KBM-7 (cell line): ENCODE data around the gene RARB.

Experiments
- DNase-seq: peaks from one replicate; pipeline ENCODE4 v3.0.0-alpha.2; 2015
- in situ Hi-C: fragments of 300-500 bp; cut with MboI; formaldehyde crosslinking; loops from 2 replicates; pipeline ENCODE4 v1.14.3; 2020; ENCODE audit warnings: low sequenced_read_pairs, low pct_unique_long_range_greater_than_20kb, mixed read lengths

RARB gene

GRCh38 chr3:25563601-25564000 lies 135.5 kb downstream of the RARB start:
- in situ Hi-C loops: no loop called here
- DNase-seq: no peak

- DNase-seq: no peak
- in situ Hi-C loops: no loop called here
These were observed 136.0 kb downstream of the RARB start for GRCh38 chr3:25564075-25564474.

- in situ Hi-C loops: no loop called here
- DNase-seq: no peak
These were observed 137.7 kb downstream of the RARB start for GRCh38 chr3:25565807-25566206.

- DNase-seq: no peak
- in situ Hi-C loops: no loop called here
These were observed 138.4 kb downstream of the RARB start for GRCh38 chr3:25566358-25566920.

GRCh38 chr3:25567388-25567787 lies 139.3 kb downstream of the RARB start:
- in situ Hi-C loops: no loop called here
- no peak for DNase-seq

GRCh38 chr3:25567806-25568524 lies 139.9 kb downstream of the RARB start:
- in situ Hi-C loops: no loop called here
- DNase-seq: no peak

GRCh38 chr3:25568525-25569078 lies 140.5 kb downstream of the RARB start:
- no peak for DNase-seq
- in situ Hi-C loops: no loop called here

GRCh38 chr3:25571285-25571684 lies 143.2 kb downstream of the RARB start:
- no peak for DNase-seq
- in situ Hi-C loops: no loop called here

GRCh38 chr3:25572336-25572735 lies 144.3 kb downstream of the RARB start:
- no peak for DNase-seq
- in situ Hi-C loops: no loop called here

- no peak for DNase-seq
- in situ Hi-C loops: no loop called here
These were observed 144.9 kb downstream of the RARB start for GRCh38 chr3:25572919-25573385.

GRCh38 chr3:25573386-25574171 lies 145.5 kb downstream of the RARB start:
- in situ Hi-C loops: no loop called here
- DNase-seq: no peak

- in situ Hi-C loops: no loop called here
- no peak for DNase-seq
These were observed 146.2 kb downstream of the RARB start for GRCh38 chr3:25574172-25574765.

GRCh38 chr3:25575001-25575400 lies 146.9 kb downstream of the RARB start:
- in situ Hi-C loops: no loop called here
- no peak for DNase-seq

- in situ Hi-C loops: no loop called here
- no peak for DNase-seq
These were observed 148.1 kb downstream of the RARB start for GRCh38 chr3:25576146-25576545.

- DNase-seq: no peak
- in situ Hi-C loops: no loop called here
These were observed 148.9 kb downstream of the RARB start for GRCh38 chr3:25576831-25577454.

- DNase-seq: no peak
- in situ Hi-C loops: no loop called here
These were observed 150.0 kb downstream of the RARB start for GRCh38 chr3:25578059-25578458.

GRCh38 chr3:25580534-25580933 lies 152.5 kb downstream of the RARB start:
- in situ Hi-C loops: no loop called here

GRCh38 chr3:25581335-25581734 lies 153.3 kb downstream of the RARB start:
- no peak for DNase-seq
- in situ Hi-C loops: no loop called here

More at GRCh38 chr3:25580534-25580933, 152.5 kb downstream of the RARB start:
- no peak for DNase-seq

- in situ Hi-C loops: no loop called here
- DNase-seq: no peak
These were observed 153.8 kb downstream of the RARB start for GRCh38 chr3:25581823-25582222.
